Rectal smooth muscle tissue (tissue), 1 donor: ENCODE results near the gene OR10A2.

Source experiments
- H3K27ac ChIP-seq: one replicate; pipeline ENCODE4 v1.7.0; 2013; ENCODE audit warnings: low read depth, low read length, inconsistent platforms
- H3K27me3 ChIP-seq: one replicate; pipeline ENCODE4 v1.7.0; 2013; ENCODE audit warnings: low read length; ENCODE audit not compliant: control insufficient read depth, insufficient read depth
- H3K36me3 ChIP-seq: one replicate; pipeline ENCODE4 v1.7.0; 2013; ENCODE audit warnings: low read length; ENCODE audit not compliant: control insufficient read depth, insufficient read depth
- H3K4me1 ChIP-seq: one replicate; pipeline ENCODE4 v1.7.0; 2013; ENCODE audit warnings: low read length; ENCODE audit not compliant: control insufficient read depth, insufficient read depth
- H3K4me3 ChIP-seq: one replicate; pipeline ENCODE4 v1.7.0; 2013; ENCODE audit warnings: low read length
- H3K9ac ChIP-seq: one replicate; pipeline ENCODE4 v1.7.0; 2013; ENCODE audit warnings: low read length

Gene OR10A2

GRCh38 chr11:6862961-6863360, at the start of gene OR10A2:
OR10A2 (plus strand) TSS chr11:6863057; CDS start chr11:6869755, 6,698 bp downstream.
- Histone ChIP-seq H3K9ac (no peak within 1 kb of the TSS), H3K27me3 (no peaks in the 10 kb centered on the region), H3K36me3 (no peaks in the 10 kb centered on the region), H3K27ac (no peak within 1 kb of the TSS), H3K4me3 (no peak within 1 kb of the TSS), H3K4me1 (no peaks in the 10 kb centered on the region)

- no peak overlapping the region for H3K9ac ChIP-seq
These were observed 49.2 kb upstream of the OR10A2 start for GRCh38 chr11:6813656-6814055.

GRCh38 chr11:6817694-6818093, 45.2 kb upstream of the OR10A2 start:
- H3K9ac ChIP-seq = no peak overlapping the region

More at GRCh38 chr11:6813656-6814055, 49.2 kb upstream of the OR10A2 start:
- no peaks in the 10 kb centered on the region for H3K4me1 ChIP-seq
- no peak overlapping the region for H3K27ac ChIP-seq
- no peaks in the 10 kb centered on the region for H3K36me3 ChIP-seq
- no peaks in the 10 kb centered on the region for H3K27me3 ChIP-seq
- H3K4me3 ChIP-seq = no peak overlapping the region

GRCh38 chr11:6818967-6819366, 43.9 kb upstream of the OR10A2 start:
- no peaks in the 10 kb centered on the region for H3K4me1 ChIP-seq
- no peaks in the 10 kb centered on the region for H3K36me3 ChIP-seq
- H3K27ac ChIP-seq = no peak overlapping the region
- no peak overlapping the region for H3K4me3 ChIP-seq
- no peaks in the 10 kb centered on the region for H3K27me3 ChIP-seq
- H3K9ac ChIP-seq = no peak overlapping the region

More at GRCh38 chr11:6817694-6818093, 45.2 kb upstream of the OR10A2 start:
- Histone ChIP-seq H3K4me3 (no peak overlapping the region), H3K27ac (no peak overlapping the region), H3K27me3 (no peaks in the 10 kb centered on the region), H3K4me1 (no peaks in the 10 kb centered on the region), H3K36me3 (no peaks in the 10 kb centered on the region)

- Histone ChIP-seq H3K36me3 (no peaks in the 10 kb centered on the region), H3K27ac (no peak overlapping the region), H3K27me3 (no peaks in the 10 kb centered on the region), H3K4me1 (no peaks in the 10 kb centered on the region), H3K9ac (no peak overlapping the region), H3K4me3 (no peak overlapping the region)
These were observed 38.6 kb upstream of the OR10A2 start for GRCh38 chr11:6824136-6824823.

GRCh38 chr11:6825231-6825744, 37.6 kb upstream of the OR10A2 start:
- Histone ChIP-seq H3K4me3 (no peak overlapping the region), H3K9ac (no peak overlapping the region), H3K27ac (no peak overlapping the region), H3K4me1 (no peaks in the 10 kb centered on the region), H3K27me3 (no peaks in the 10 kb centered on the region), H3K36me3 (no peaks in the 10 kb centered on the region)

DNA sequence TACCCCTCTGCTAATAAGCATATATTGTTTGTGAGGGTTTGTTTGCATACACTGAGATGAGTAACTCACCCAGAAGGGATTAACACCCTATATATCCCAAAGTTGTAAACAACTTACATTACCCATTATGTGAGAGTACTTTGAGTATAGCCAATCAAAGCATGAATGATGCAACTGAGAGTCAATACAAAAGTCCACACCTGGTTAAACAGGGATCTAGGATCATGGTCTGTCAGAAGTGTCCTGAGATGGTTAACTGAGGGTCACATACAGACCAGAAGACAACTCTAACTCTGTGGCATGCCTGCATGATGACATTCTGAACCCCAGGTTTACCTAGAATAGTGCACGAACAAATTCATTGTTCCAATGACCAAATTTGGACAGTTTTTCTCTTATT, 34.8 kb upstream of the OR10A2 start:
- H3K27me3 ChIP-seq = no peaks in the 10 kb centered on the region
- H3K27ac ChIP-seq = no peak overlapping the region
- H3K4me3 ChIP-seq = no peak overlapping the region
- H3K36me3 ChIP-seq = no peaks in the 10 kb centered on the region
- no peaks in the 10 kb centered on the region for H3K4me1 ChIP-seq
- H3K9ac ChIP-seq = no peak overlapping the region

DNA sequence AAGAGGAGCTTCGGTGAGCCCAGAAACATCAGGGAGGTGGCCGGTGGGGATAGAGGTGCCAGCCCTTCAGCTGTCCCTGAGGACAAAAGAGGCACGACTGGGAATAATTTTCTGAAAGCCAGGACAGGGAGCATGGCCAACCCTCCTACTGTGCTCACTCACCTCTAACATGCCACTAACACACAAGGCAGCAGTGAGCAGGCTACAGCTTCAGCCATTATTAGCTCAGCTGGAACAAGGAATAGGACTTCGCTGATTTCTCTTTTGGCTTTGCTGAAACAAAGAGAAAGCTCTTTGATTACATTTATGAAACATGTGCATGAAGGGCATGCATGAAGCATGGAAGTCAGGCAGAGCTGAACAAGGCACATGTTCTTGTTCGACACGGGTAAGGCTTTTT, 29.5 kb upstream of the OR10A2 start:
- Histone ChIP-seq H3K4me3 (no peak overlapping the region), H3K9ac (no peak overlapping the region), H3K27ac (no peak overlapping the region), H3K36me3 (no peaks in the 10 kb centered on the region), H3K4me1 (no peaks in the 10 kb centered on the region), H3K27me3 (no peaks in the 10 kb centered on the region)

DNA sequence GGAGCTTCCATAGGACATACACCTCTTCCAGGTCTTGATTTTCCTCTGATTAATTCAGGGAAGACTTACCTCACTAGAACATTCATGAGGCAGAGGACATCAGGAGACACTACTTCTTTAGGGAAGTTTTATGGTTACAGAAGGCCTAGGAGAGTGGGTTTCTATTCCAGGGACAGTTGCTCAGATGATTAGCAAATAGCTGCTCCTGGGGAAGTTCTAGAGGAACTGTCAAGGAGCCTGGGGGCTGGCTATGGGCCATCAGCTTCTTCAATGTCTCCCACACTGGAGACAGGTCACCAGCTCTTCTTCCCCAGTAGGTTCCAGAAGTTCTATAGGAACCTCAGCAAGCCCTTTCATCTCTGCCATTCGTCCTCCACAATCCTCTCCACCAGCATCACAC, 28.8 kb upstream of the OR10A2 start:
- no peak overlapping the region for H3K9ac ChIP-seq
- H3K27ac ChIP-seq = no peak overlapping the region
- H3K27me3 ChIP-seq = no peaks in the 10 kb centered on the region
- H3K4me3 ChIP-seq = no peak overlapping the region
- H3K4me1 ChIP-seq = no peaks in the 10 kb centered on the region
- H3K36me3 ChIP-seq = no peaks in the 10 kb centered on the region

DNA sequence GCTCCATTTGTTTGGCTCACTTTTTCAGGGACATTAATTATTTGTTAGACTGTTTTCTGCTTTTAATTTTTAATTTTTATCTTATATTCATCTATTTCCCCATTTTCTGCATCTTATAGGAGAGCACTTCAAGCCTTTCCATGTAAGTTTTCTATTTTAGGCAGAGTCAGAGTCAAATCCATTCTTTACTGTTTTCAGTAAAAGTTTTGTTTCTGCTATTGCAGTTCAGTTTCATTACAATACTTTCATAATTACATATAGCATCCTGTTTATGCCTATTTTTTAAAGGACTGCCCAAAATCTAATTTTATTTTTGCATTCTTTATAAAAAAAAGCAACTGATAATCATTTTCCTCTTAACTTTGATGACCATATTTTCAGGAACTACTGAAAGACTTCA, 21.2 kb upstream of the OR10A2 start:
- Histone ChIP-seq H3K4me1 (no peaks in the 10 kb centered on the region), H3K4me3 (no peak overlapping the region), H3K27ac (no peak overlapping the region), H3K27me3 (no peaks in the 10 kb centered on the region), H3K36me3 (no peaks in the 10 kb centered on the region), H3K9ac (no peak overlapping the region)

- Histone ChIP-seq H3K27me3 (no peaks in the 10 kb centered on the region), H3K36me3 (no peaks in the 10 kb centered on the region), H3K9ac (no peak overlapping the region), H3K27ac (no peak overlapping the region), H3K4me1 (no peaks in the 10 kb centered on the region), H3K4me3 (no peak overlapping the region)
These were observed 19.2 kb upstream of the OR10A2 start for GRCh38 chr11:6843670-6844069.

DNA sequence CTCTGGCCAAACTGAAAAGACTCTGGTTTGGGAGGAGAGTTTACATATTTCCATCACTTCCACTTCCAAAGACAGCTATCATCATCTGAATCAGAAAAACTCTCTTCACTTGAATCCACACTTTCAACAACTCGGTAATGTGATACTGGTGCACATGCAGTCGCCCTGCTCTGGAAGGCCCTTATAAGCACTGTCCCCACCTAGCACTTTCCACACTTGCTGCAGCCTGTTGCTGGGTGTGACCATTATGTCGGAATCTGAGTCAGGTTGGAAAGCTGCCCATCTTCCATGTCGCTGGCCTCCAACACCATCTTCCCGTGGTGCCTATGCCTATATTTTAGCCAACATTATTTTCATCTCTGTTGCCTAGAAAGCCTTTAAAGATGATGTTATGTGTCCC, 18.5 kb upstream of the OR10A2 start:
- H3K4me3 ChIP-seq = no peak overlapping the region
- H3K4me1 ChIP-seq = no peaks in the 10 kb centered on the region
- no peaks in the 10 kb centered on the region for H3K36me3 ChIP-seq
- H3K27me3 ChIP-seq = no peaks in the 10 kb centered on the region
- H3K27ac ChIP-seq = no peak overlapping the region
- H3K9ac ChIP-seq = no peak overlapping the region

DNA sequence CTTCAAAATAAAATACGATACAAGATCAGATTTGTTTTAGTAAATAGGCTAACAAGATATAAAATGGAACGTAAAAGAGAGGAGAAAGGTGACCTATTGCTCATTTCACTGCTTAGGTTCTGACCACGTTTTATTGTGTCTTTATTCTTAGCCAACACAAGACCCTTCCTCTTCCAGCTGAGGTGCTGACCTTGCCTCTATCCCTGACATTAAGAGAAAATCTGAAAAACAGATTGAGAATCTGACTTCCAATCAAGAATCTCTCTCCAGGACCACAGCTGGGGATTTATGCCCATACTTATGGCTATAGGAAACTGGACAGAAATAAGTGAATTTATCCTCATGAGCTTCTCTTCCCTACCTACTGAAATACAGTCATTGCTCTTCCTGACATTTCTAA, 17.5 kb upstream of the OR10A2 start, which contains the start of gene OR10A5:
Gene OR10A5 (plus strand): TSS at position 301 of the 400 bp plus-strand sequence. CDS start 0 bp downstream, at position 301.
- no peak within 1 kb of the TSS for H3K9ac ChIP-seq
- H3K4me1 ChIP-seq = no peaks in the 10 kb centered on the region
- no peak within 1 kb of the TSS for H3K27ac ChIP-seq
- H3K4me3 ChIP-seq = no peak within 1 kb of the TSS
- H3K36me3 ChIP-seq = no peaks in the 10 kb centered on the region
- no peaks in the 10 kb centered on the region for H3K27me3 ChIP-seq
